ENCODE measurements around the gene PKP4.

PKP4 gene

GRCh38 chr2:158603986-158604385, 147.2 kb downstream of the PKP4 start:
- no peak for DNase-seq

- no peak for DNase-seq
Observed at GRCh38 chr2:158610059-158610458, 153.3 kb downstream of the PKP4 start.

GRCh38 chr2:158616480-158617000, 159.8 kb downstream of the PKP4 start:
- no peak for DNase-seq

GRCh38 chr2:158618891-158619490, 162.2 kb downstream of the PKP4 start:
- no peak for DNase-seq

GRCh38 chr2:158619496-158619895, 162.7 kb downstream of the PKP4 start:
- DNase-seq: no peak

- no peak for DNase-seq
Observed at GRCh38 chr2:158620656-158621055, 163.9 kb downstream of the PKP4 start.

- DNase-seq: no peak
Observed at GRCh38 chr2:158624071-158624667, 167.4 kb downstream of the PKP4 start.

GRCh38 chr2:158624961-158625360, 168.2 kb downstream of the PKP4 start:
- DNase-seq: no peak

GRCh38 chr2:158629116-158629515, 172.4 kb downstream of the PKP4 start:
- no peak for DNase-seq

GRCh38 chr2:158633261-158633660, 176.5 kb downstream of the PKP4 start:
- no peak for DNase-seq

- no peak for DNase-seq
Observed at GRCh38 chr2:158634627-158635026, 177.9 kb downstream of the PKP4 start.

GRCh38 chr2:158635961-158636601, 179.3 kb downstream of the PKP4 start:
- no peak for DNase-seq

- no peak for DNase-seq
Observed at GRCh38 chr2:158637357-158637756, 180.6 kb downstream of the PKP4 start.

GRCh38 chr2:158644139-158644538, 187.4 kb downstream of the PKP4 start:
- no peak for DNase-seq

- DNase-seq: no peak
Observed at GRCh38 chr2:158645299-158645698, 188.5 kb downstream of the PKP4 start.

GRCh38 chr2:158647436-158648231, 190.9 kb downstream of the PKP4 start:
- no peak for DNase-seq

GRCh38 chr2:158649846-158650245, 193.1 kb downstream of the PKP4 start:
- no peak for DNase-seq

- DNase-seq: no peak
Observed at GRCh38 chr2:158650646-158651357, 194.1 kb downstream of the PKP4 start.

- no peak for DNase-seq
Observed at GRCh38 chr2:158651358-158652057, 194.8 kb downstream of the PKP4 start.

GRCh38 chr2:158655628-158656027, 198.9 kb downstream of the PKP4 start:
- DNase-seq: no peak

GRCh38 chr2:158656492-158657229, 199.9 kb downstream of the PKP4 start:
- DNase-seq: no peak
